Aorta (tissue), 5 donors: Measurements from ENCODE around the gene WFDC10B. TPM values are rescaled to one million over a fixed set of nuclear protein-coding genes. Genes with fewer than 3 reads are reported as not detected.
"Not testable (repeated sequence)": the region's sequence is repeated elsewhere in the genome, so short reads cannot be mapped to it uniquely, and the experiment has no call there.

ENCODE experiments used
- ATAC-seq: fragments of 200-7000 bp; cut with Tn5 transposase; one replicate; pipeline ENCODE4 v1.9.1; 2022; ENCODE audit warnings: moderate library complexity; ENCODE audit not compliant: low FRiP score
- DNase-seq, 2 donors: peaks; one replicate each; pipeline ENCODE4 v3.0.0-alpha.2; 2020
- H3K27ac ChIP-seq, 2 donors: one replicate each; pipeline ENCODE4 v1.5.1; 2013; ENCODE audit warnings: low read length in 2 of 2, mild to moderate bottlenecking in 2 of 2, moderate library complexity in 2 of 2, control low read depth in 1 of 2, inconsistent platforms in 1 of 2, low read depth in 1 of 2
- H3K27me3 ChIP-seq, 2 donors: one replicate each; pipeline ENCODE4 v1.6.1; 2013; ENCODE audit warnings: control low read depth in 1 of 2, low read length in 1 of 2, mild to moderate bottlenecking in 1 of 2, moderate library complexity in 1 of 2; ENCODE audit not compliant: insufficient read depth in 2 of 2, control insufficient read depth in 1 of 2
- H3K36me3 ChIP-seq, 2 donors: one replicate each; pipeline ENCODE4 v1.6.1; 2013; ENCODE audit warnings: control low read depth in 1 of 2, low read length in 1 of 2, mild to moderate bottlenecking in 1 of 2; ENCODE audit not compliant: insufficient read depth in 2 of 2, control insufficient read depth in 1 of 2
- H3K4me1 ChIP-seq, 2 donors: one replicate each; pipeline ENCODE4 v1.6.1; 2013; ENCODE audit warnings: low read length in 2 of 2, control low read depth in 1 of 2, mild to moderate bottlenecking in 1 of 2, moderate library complexity in 1 of 2; ENCODE audit not compliant: insufficient read depth in 2 of 2, control insufficient read depth in 1 of 2
- H3K4me3 ChIP-seq, 2 donors: one replicate each; pipeline ENCODE4 v1.5.1; 2013; ENCODE audit warnings: low read length in 2 of 2, control low read depth in 1 of 2, mild to moderate bottlenecking in 1 of 2
- H3K9me3 ChIP-seq: one replicate; pipeline ENCODE4 v1.6.1; 2013; ENCODE audit warnings: mild to moderate bottlenecking, low read length; ENCODE audit not compliant: control insufficient read depth
- WGBS, 2 donors: extraction: QIAGEN DNeasy Blood & Tissue Kit; methylation state at CpG; one replicate each; pipeline ENCODE4 v1.1.7; 2013; 5-methylcytosine and 5-hydroxymethylcytosine counted together
- intact Hi-C, 2 donors: fragments of 100-400 bp; cut with DNase I; formaldehyde crosslinking; loops; one replicate each; pipeline versions ENCODE4 v1.14.2 to v1.15.0; 2022
- polyA plus RNA-seq, 2 donors: library from polyadenylated mRNA; stranded (reverse); fragments of 200-250 nt; gene quantifications; one replicate each; pipeline ENCODE4 v1.2.3, GENCODE V29; 2013
- total RNA-seq, 2 donors: library from RNA; stranded (reverse); fragmentation: NEBNext Ultra II Directional; extraction: Animal tissue kit (Norgen Biotek cat#: 25700); gene quantifications; one replicate each; pipeline ENCODE4 v1.2.1, GENCODE V29; 2021
- donor health status: healthy with polysubstance abuse.
- donor health status: Bipolar disorder and iron deficiency.
- donor health status: DM: no; HTN: no; CAD: no.
- donor health status: DM: no; HTN: no; CAD: no.
- donor health status: DM: yes; HTN: yes; CAD: no.

The WFDC10B gene
- total and polyA plus RNA-seq, 4 donors = 1.7 TPM; not detected in 3

DNA sequence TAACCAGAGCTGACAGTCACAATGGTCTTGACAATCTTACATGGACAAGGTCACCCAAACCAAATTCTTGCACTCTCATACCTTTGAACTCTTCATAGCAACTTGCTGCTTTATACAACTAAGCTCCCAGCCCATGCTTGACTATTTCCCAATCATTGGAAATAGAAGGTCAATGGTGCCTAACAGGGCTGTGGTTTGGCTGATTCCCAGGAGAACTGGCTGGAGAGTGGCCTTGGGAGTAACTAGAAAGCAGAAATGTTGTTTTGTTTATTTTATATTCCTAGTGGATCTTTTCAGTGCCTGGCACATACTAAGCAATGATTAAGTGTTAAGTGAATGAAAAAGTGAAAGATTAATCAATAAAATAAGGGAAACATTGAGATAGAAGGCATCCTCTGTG, 20.3 kb upstream of the WFDC10B start:
- intact Hi-C loops = no loop called here
- no peak overlapping the region for H3K27ac ChIP-seq
- no peaks in the 10 kb centered on the region for H3K9me3 ChIP-seq
- ATAC-seq (no peak), DNase-seq (no peak)
- no peaks in the 10 kb centered on the region for H3K36me3 ChIP-seq
- no peaks in the 10 kb centered on the region for H3K4me1 ChIP-seq
- H3K27me3 ChIP-seq = no peaks in the 10 kb centered on the region
- H3K4me3 ChIP-seq = no peak overlapping the region

DNA sequence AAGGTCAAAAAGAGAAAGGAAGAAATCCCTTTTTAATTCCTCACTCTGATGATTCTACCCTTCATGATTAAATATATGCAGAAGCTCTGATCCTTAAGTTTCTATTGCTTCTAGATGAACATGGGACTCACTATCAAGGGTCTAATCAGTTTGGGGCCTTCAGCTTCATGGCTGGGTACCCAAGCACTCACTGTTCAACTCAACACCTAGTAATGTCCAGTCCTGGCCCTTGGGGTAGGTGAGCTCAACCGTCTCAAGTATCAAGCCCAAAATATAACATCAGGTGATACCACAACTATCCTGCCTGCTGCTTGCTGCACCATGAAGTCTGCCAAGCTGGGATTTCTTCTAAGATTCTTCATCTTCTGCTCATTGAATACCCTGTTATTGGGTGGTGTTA, 17.2 kb upstream of the WFDC10B start, which contains the start of gene SPINT4:
Gene SPINT4 (plus strand): TSS at position 301 of the 400 bp plus-strand sequence. CDS start 21 bp downstream, at position 322.
- Histone ChIP-seq H3K4me1 (no peaks in the 10 kb centered on the region), H3K9me3 (no peaks in the 10 kb centered on the region), H3K4me3 (no peak within 1 kb of the TSS), H3K27ac (no peak within 1 kb of the TSS), H3K27me3 (no peaks in the 10 kb centered on the region), H3K36me3 (no peaks in the 10 kb centered on the region)
- intact Hi-C loops = no loop called here
- DNase-seq (no peak), ATAC-seq (no peak)
- 67 to 72% methylated on average over 1 of the region's 1 CpG for WGBS, 2 donors

DNA sequence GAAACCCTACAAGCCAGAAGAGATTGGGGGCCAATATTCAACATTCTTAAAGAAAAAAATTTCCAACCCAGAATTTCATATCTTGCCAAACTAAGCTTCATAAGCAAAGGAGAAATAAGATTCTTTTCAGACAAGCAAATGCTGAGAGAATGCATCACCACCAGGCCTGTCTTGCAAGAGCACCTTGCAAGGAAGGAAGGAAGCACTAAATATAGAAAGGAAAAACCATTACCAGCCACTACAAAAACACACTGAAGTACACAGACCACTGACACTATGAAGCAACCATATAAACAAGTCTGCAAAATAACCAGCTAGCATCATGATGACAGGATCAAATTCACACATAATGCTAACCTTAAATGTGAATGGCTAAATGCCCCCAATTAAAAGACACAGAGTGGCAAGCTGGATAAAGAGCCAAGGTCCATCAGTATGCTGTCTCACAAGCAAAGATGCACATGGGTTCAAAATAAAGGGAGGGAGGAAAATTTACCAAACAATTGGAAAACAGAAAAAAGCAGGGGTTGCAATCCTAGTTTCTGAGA, 11.4 kb upstream of the WFDC10B start:
- H3K27ac ChIP-seq, H3K4me1 ChIP-seq, H3K9me3 ChIP-seq, H3K36me3 ChIP-seq, DNase-seq, ATAC-seq, H3K27me3 ChIP-seq, intact Hi-C loops, H3K4me3 ChIP-seq: not testable (repeated sequence)

DNA sequence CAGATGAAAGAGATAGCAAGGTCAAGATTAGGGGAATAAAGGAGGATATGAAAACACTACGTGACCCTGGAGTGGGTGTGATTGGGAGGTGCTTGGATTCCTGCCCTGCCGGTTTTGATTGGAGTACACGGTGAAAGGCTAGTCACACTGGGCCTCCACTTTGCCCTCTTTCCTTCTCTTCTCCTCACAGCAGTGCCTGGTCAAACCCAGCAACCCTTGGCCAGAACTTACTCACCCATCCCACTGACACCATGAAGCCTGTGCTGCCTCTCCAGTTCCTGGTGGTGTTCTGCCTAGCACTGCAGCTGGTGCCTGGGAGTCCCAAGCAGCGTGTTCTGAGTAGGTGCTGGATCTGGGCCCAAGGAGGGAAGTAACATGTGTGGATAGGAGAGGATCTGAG, 2.9 kb downstream of the WFDC10B start, which contains the start of gene WFDC13:
Gene WFDC13 (plus strand): TSS at position 166 of the 400 bp plus-strand sequence. CDS start 86 bp downstream, at position 252.
- Histone ChIP-seq H3K27ac (no peak within 1 kb of the TSS), H3K4me3 (no peak within 1 kb of the TSS), H3K36me3 (no peaks in the 10 kb centered on the region), H3K4me1 (no peaks in the 10 kb centered on the region), H3K27me3 (no peaks in the 10 kb centered on the region), H3K9me3 (no peaks in the 10 kb centered on the region)
- intact Hi-C loops = no loop called here
- no peak for DNase-seq
- ATAC-seq = no peak
- WGBS, 2 donors = 65 to 74% methylated on average over 4 of the region's 4 CpGs

DNA sequence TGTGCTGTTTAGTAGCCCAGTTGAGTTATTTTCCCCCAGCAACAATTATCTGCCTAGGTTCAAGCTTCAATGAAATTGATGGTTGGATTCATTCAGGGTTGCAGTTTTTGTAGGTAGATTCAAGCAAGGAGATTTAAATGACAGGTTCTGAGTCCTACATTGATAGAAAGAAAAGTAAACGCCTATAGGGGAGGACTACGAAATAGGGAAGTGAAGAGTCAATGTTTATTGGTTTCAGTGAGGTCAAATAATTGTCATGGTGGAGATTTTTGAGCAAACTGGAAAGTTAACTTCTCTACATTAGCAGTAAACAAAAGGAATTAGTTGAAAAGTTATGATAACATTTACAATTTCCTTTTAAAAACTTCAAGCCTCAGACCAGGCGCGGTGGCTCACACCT, 3.7 kb downstream of the WFDC10B start:
- Histone ChIP-seq H3K36me3 (no peaks in the 10 kb centered on the region), H3K27ac (no peak overlapping the region), H3K27me3 (no peaks in the 10 kb centered on the region), H3K4me1 (no peaks in the 10 kb centered on the region), H3K4me3 (no peak overlapping the region), H3K9me3 (no peaks in the 10 kb centered on the region)
- DNase-seq = no peak
- intact Hi-C loops = no loop called here
- WGBS, 2 donors = 56 to 59% methylated on average over 4 of the region's 4 CpGs
- no peak for ATAC-seq

DNA sequence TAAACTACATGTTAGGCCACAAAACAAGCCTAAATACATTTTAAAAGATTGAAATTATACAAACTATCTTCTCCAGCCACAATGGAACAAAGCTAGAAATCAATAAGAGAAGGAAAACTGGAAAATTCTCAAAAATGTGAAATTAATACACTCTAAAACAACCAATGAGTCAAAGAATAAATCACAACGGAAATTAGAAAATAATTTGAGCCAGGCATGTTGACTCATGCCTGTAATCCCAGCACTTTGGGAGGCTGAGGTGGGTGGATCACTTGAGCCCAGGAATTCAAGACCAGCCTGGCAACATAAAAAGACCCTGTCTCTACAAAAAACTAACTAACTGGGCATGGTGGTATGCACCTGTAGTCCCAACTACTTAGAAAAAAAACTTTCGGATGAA, 9.3 kb downstream of the WFDC10B start:
- no peak for DNase-seq
- Histone ChIP-seq H3K4me1 (no peaks in the 10 kb centered on the region), H3K4me3 (no peak overlapping the region), H3K36me3 (no peaks in the 10 kb centered on the region), H3K27me3 (no peaks in the 10 kb centered on the region), H3K27ac (no peak overlapping the region), H3K9me3 (no peaks in the 10 kb centered on the region)
- intact Hi-C loops = no loop called here
- no peak for ATAC-seq
- 85% methylated on average over 2 of the region's 2 CpGs for WGBS, 2 donors

DNA sequence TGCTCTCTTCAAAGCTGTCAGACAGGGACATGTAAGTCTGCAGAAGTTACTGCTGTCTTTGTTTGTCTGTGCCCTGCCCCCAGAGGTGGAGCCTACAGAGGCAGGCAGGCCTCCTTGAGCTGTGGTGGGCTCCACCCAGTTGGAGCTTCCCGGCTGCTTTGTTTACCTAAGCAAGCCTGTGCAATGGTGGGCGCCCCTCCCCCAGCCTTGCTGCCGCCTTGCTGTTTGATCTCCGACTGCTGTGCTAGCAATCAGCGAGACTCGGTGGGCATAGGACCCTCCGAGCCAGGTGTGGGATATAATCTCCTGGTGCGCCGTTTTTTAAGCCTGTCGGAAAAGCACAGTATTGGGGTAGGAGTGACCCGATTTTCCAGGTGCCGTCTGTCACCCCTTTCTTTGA, 11.5 kb downstream of the WFDC10B start:
- H3K9me3 ChIP-seq, H3K27ac ChIP-seq, ATAC-seq, DNase-seq, intact Hi-C loops, H3K4me1 ChIP-seq, H3K36me3 ChIP-seq, H3K27me3 ChIP-seq, H3K4me3 ChIP-seq: not testable (repeated sequence)
- 86% methylated on average over 12 of the region's 12 CpGs for WGBS, 2 donors

DNA sequence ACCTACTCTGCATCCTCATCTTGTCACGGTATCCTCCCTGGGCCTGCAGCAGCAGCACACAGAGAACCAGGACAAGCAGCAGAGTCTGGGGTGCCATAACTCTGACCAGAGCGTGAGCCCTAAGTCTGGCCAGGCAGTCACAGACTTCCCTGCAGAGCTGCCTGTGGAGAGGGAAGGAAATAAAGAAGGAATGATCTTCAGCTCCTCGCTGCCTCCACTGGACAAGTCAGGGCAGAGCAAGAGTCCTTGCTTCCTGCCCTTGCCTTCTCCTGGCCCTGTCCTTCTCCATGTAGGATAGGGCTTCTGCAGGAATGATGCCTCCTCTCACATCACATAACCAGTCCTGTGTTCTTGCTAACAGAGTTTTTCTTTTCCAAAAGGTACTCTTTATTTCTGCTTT, 18.9 kb downstream of the WFDC10B start:
- Histone ChIP-seq H3K36me3 (no peaks in the 10 kb centered on the region), H3K27ac (no peak overlapping the region), H3K9me3 (peaks cover 1% of the 10 kb centered on the region), H3K27me3 (no peaks in the 10 kb centered on the region), H3K4me3 (no peak overlapping the region), H3K4me1 (no peaks in the 10 kb centered on the region)
- no peak for DNase-seq
- ATAC-seq = no peak
- WGBS, 2 donors = 60 to 67% methylated on average over 3 of the region's 3 CpGs
- intact Hi-C loops = no loop called here

DNA sequence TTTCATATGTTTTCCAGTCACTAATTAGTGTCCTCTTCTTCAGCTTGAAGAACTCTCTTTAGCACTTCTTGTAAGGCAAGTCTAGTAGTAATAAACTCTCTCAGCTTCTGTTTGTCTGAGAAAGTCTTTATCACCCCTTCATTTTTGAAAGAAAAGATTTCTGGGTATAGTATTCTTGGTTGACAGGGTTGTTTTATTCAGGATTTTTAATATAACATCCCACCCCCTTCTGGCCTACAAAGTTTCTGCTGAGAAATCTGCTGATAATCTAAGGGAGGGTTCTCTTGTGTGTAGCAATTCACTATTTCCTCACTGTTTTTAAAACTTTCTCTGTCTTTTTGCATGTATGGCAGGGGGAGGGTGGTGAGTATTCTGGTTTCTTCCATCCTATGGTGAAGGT, 25.2 kb downstream of the WFDC10B start:
- intact Hi-C loops = no loop called here
- Histone ChIP-seq H3K4me1 (no peaks in the 10 kb centered on the region), H3K36me3 (no peaks in the 10 kb centered on the region), H3K4me3 (no peak overlapping the region), H3K9me3 (peaks cover 14% of the 10 kb centered on the region), H3K27ac (no peak overlapping the region), H3K27me3 (no peaks in the 10 kb centered on the region)
- DNase-seq (no peak), ATAC-seq (no peak)
